ENCODE data around the gene KCND2.

GRCh38 chr7:120303105-120303504 lies 30.1 kb downstream of the KCND2 start:
- no peak for TF ChIP-seq CTCF (IDR thresholded peaks at IDR 0.05 in 4 of 5, conservative IDR thresholded peaks at IDR 0.05 in 1 of 5)
- TF ChIP-seq POLR2A (IDR thresholded peaks at IDR 0.05) = no peak

Data from gastrocnemius medialis (tissue), 4 donors.